Activated B cell treated with CpG ODN at 0.5 μM for 24 hours (primary cell): Measurements from ENCODE around the gene DAPK3. TPM values are rescaled to one million over a fixed set of nuclear protein-coding genes. Genes with fewer than 3 reads are reported as not detected.

ENCODE experiments used
- ATAC-seq: fragments of 200-7000 bp; cut with Tn5 transposase; one replicate; pipeline ENCODE4 v1.10.0; 2021; ENCODE audit warnings: low read depth, mild to moderate bottlenecking, moderate library complexity
- CTCF ChIA-PET: fragments of 350-600 bp; sonication (Branson Sonifier 250); formaldehyde crosslinking; loops from one replicate; lab custom pipeline; 2021; ENCODE audit warnings: antibody characterized with exemption; lab: Charles Lee
- POLR2A ChIA-PET: fragments of 350-600 bp; sonication (Branson Sonifier 250); formaldehyde crosslinking; loops from one replicate; lab custom pipeline; 2021; ENCODE audit warnings: antibody characterized with exemption; lab: Charles Lee
- DNase-seq: peaks from one replicate; pipeline ENCODE4 v3.0.0; 2022
- H3K27ac Mint-ChIP-seq: one replicate; pipeline ENCODE4 v1.8.0; 2020; ENCODE audit warnings: mixed read lengths
- H3K27me3 Mint-ChIP-seq: one replicate; pipeline ENCODE4 v1.8.0; 2021; ENCODE audit warnings: mixed read lengths
- H3K36me3 Mint-ChIP-seq: one replicate; pipeline ENCODE4 v1.8.0; 2021; ENCODE audit warnings: low read depth, mixed read lengths
- H3K4me1 Mint-ChIP-seq: one replicate; pipeline ENCODE4 v1.8.0; 2021; ENCODE audit warnings: mixed read lengths
- H3K4me3 Mint-ChIP-seq: one replicate; pipeline ENCODE4 v1.8.0; 2020; ENCODE audit warnings: mild to moderate bottlenecking, mixed read lengths
- H3K9me3 Mint-ChIP-seq: one replicate; pipeline ENCODE4 v1.8.0; 2020; ENCODE audit warnings: mixed read lengths
- intact Hi-C: fragments of 100-400 bp; cut with micrococcal nuclease; formaldehyde crosslinking; loops from one replicate; pipeline ENCODE4 v1.15.1; 2024
- total RNA-seq: library from RNA; stranded (reverse); gene quantifications from 2 replicates; pipeline ENCODE4 v1.2.3, GENCODE V29; 2022
- TF ChIP-seq, protein P1 (sequence below): fragments of 200-600 bp; IDR thresholded peaks from one replicate; pipeline ENCODE4 v1.8.0; 2022; ENCODE audit warnings: antibody characterized with exemption, mild to moderate bottlenecking

The DAPK3 gene
- 37.5 and 42.2 TPM in 2 replicates for total RNA-seq

DNA sequence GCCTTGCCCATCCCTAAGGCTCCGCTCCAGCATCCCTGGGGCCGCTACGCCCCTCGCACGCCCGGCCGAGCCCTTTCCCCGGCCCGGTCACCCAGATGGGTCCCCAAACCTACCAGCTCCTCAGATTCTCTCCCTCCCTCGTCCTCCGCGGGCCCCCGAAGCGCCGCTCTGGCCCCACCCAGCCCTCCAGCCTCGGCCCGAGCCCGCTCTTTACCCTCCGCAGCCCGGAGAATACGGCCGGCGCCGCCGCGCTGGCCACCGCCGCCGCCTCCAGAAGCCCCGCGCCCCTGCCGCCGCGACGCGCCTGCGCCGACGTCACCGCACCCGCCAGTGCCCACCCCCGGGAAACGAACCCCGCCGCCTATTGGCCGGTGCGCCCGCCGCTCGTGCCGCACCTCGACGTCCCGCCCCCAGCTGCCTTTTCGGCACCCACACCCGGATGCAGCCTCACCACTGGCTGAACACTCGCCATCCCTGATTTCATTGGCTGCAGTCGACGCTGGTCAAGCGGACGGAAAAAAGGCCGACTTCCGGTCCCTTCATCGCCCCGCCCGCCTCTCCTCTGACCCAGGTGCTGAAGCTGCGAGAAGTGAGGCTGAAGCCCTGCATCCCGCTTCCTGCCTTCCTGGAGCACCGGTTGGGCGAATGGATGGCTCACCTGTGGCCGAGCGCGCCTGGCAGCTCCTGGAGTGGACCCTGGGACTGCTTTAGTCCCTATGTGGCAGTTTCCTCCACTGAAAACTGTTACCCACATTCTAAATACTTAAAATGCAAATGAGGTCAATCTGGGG is at the start of gene DAPK3:
DAPK3 (minus strand) TSS at position 292 of the 791 bp plus-strand sequence. CDS start 1,364 bp downstream, outside the sequence.
- peak within 1 kb of the TSS; percentile 88 for H3K4me3 Mint-ChIP-seq
- H3K27ac Mint-ChIP-seq, result peak within 1 kb of the TSS; percentile 84
- CTCF ChIA-PET, result interaction anchor here (0.6 to 1.0 kb wide), 2 partner anchors 17 to 119 kb away, joined by 4 to 6 read pairs; no protein-coding TSS in a partner anchor
- no peaks in the 10 kb centered on the region for H3K9me3 Mint-ChIP-seq
- peaks cover 27% of the 10 kb centered on the region for H3K4me1 Mint-ChIP-seq
- DNase-seq, result peak; percentile 94
- intact Hi-C loops, result loop anchor here (2.0 to 5.0 kb wide), 5 partner anchors 14 to 399 kb away; partner anchors contain the start of genes APBA3, CACTIN, EEF2 and HMG20B
- TF ChIP-seq, protein P1, sequence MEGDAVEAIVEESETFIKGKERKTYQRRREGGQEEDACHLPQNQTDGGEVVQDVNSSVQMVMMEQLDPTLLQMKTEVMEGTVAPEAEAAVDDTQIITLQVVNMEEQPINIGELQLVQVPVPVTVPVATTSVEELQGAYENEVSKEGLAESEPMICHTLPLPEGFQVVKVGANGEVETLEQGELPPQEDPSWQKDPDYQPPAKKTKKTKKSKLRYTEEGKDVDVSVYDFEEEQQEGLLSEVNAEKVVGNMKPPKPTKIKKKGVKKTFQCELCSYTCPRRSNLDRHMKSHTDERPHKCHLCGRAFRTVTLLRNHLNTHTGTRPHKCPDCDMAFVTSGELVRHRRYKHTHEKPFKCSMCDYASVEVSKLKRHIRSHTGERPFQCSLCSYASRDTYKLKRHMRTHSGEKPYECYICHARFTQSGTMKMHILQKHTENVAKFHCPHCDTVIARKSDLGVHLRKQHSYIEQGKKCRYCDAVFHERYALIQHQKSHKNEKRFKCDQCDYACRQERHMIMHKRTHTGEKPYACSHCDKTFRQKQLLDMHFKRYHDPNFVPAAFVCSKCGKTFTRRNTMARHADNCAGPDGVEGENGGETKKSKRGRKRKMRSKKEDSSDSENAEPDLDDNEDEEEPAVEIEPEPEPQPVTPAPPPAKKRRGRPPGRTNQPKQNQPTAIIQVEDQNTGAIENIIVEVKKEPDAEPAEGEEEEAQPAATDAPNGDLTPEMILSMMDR, result no peak
- no peaks in the 10 kb centered on the region for H3K27me3 Mint-ChIP-seq
- H3K36me3 Mint-ChIP-seq, result peaks cover 44% of the 10 kb centered on the region
- peak; percentile 97 for ATAC-seq
- POLR2A ChIA-PET, result interaction anchor here (0.6 to 2.9 kb wide), 7 partner anchors 10 to 258 kb away, joined by 3 to 63 read pairs (median 10); partner anchors contain the start of genes APBA3, EBI3, EEF2 and MRPL54

DNA sequence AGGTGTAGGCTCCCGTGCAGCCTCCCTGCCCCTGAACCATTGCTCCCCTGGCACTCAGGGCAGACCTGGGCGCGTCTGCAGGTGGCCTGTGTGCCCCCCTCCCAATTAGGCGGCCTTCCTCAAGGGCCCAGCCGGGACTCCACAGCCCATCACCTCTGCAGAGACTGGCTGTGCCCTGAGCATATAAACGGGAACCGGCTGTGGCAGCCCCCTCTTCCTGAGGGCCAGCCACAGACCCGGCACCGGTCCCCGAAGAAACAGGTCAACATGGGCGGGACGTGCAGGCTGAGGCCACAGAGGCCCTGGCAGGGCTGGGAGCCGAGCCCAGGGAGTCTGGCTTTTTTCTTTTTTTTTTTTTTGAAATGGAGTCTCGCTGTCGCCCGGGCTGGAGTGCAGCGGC is 48.7 kb upstream of the DAPK3 start:
- H3K27ac Mint-ChIP-seq, result no peak overlapping the region
- ATAC-seq, result no peak

GRCh38 chr19:4018775-4019504 is 48.0 kb upstream of the DAPK3 start:
- H3K27me3 Mint-ChIP-seq, result no peaks in the 10 kb centered on the region
- POLR2A ChIA-PET, result no interaction called here
- no peak overlapping the region for H3K27ac Mint-ChIP-seq
- no peak for ATAC-seq
- intact Hi-C loops, result no loop called here
- H3K4me1 Mint-ChIP-seq, result peaks cover 10% of the 10 kb centered on the region
- H3K36me3 Mint-ChIP-seq, result peaks cover 38% of the 10 kb centered on the region
- CTCF ChIA-PET, result no interaction called here
- H3K4me3 Mint-ChIP-seq, result no peak overlapping the region
- no peak for DNase-seq
- TF ChIP-seq, protein P1, result no peak
- no peaks in the 10 kb centered on the region for H3K9me3 Mint-ChIP-seq

More for the DNA sequence above, 48.7 kb upstream of the DAPK3 start:
- H3K27me3 Mint-ChIP-seq, result no peaks in the 10 kb centered on the region
- DNase-seq, result no peak
- no peaks in the 10 kb centered on the region for H3K9me3 Mint-ChIP-seq
- peaks cover 8% of the 10 kb centered on the region for H3K4me1 Mint-ChIP-seq
- peaks cover 39% of the 10 kb centered on the region for H3K36me3 Mint-ChIP-seq
- CTCF ChIA-PET, result no interaction called here
- intact Hi-C loops, result no loop called here
- TF ChIP-seq, protein P1, result no peak
- no peak overlapping the region for H3K4me3 Mint-ChIP-seq
- POLR2A ChIA-PET, result no interaction called here

- intact Hi-C loops, result no loop called here
- Mint-ChIP-seq H3K27me3 (no peaks in the 10 kb centered on the region), H3K4me1 (peaks cover 10% of the 10 kb centered on the region), H3K27ac (no peak overlapping the region), H3K9me3 (no peaks in the 10 kb centered on the region), H3K4me3 (no peak overlapping the region), H3K36me3 (peaks cover 35% of the 10 kb centered on the region)
- POLR2A ChIA-PET, result no interaction called here
- CTCF ChIA-PET, result no interaction called here
- TF ChIP-seq, protein P1, result no peak
- DNase-seq, result no peak
- no peak for ATAC-seq
These were observed 47.3 kb upstream of the DAPK3 start for GRCh38 chr19:4018140-4018613.
